IMR-90 (cell line): ENCODE measurements around the gene RFX2. TPM values are rescaled to one million over a fixed set of nuclear protein-coding genes. Genes with fewer than 3 reads are reported as not detected.

Source experiments
- ATAC-seq: fragments of 200-7000 bp; cut with Tn5 transposase; 2 replicates; pipeline ENCODE4 v1.9.1; 2020; ENCODE audit warnings: low read depth, mild to moderate bottlenecking, moderate library complexity
- BruUV-seq: library from RNA; stranded (reverse); fragments of 400-500 nt; replicated peaks from 2 replicates; lab custom pipeline; 2021; lab: Mats Ljungman, UMichigan
- CTCF ChIA-PET: fragments of 300-600 bp; formaldehyde crosslinking; extraction: SDS; loops from one replicate; lab custom pipeline; 2021; ENCODE audit warnings: antibody characterized with exemption; lab: Yijun Ruan, JAX
- POLR2A ChIA-PET: fragments of 300-600 bp; sonication (Branson Sonifier 250); formaldehyde crosslinking; loops from one replicate; lab custom pipeline; 2022; ENCODE audit warnings: antibody characterized with exemption; ENCODE audit not compliant: unreplicated experiment; lab: Charles Lee
- DNase-seq: peaks from one replicate; pipeline ENCODE4 v3.0.0; 2013
- H2AFZ ChIP-seq: replicated peaks from 2 replicates; pipeline ENCODE3; 2013; ENCODE audit warnings: low read length, mild to moderate bottlenecking; ENCODE audit not compliant: poor library complexity
- H2AK5ac ChIP-seq: 2 replicates; pipeline ENCODE4 v1.6.1; 2013; ENCODE audit warnings: low read depth, low read length, inconsistent platforms
- H2AK9ac ChIP-seq: replicated peaks from 2 replicates; pipeline ENCODE3; 2013; ENCODE audit warnings: mild to moderate bottlenecking, low read depth, low read length, moderate library complexity; ENCODE audit not compliant: poor library complexity
- H2BK120ac ChIP-seq: 2 replicates; pipeline ENCODE4 v1.6.1; 2013; ENCODE audit warnings: low read depth, low read length, inconsistent platforms
- H2BK15ac ChIP-seq: 3 replicates; pipeline ENCODE4 v1.6.1; 2013; ENCODE audit warnings: low read depth, low read length, inconsistent platforms
- H2BK20ac ChIP-seq: 2 replicates; pipeline ENCODE4 v1.6.1; 2013; ENCODE audit warnings: low read depth, mild to moderate bottlenecking, inconsistent platforms, low read length, moderate library complexity
- H2BK5ac ChIP-seq: 2 replicates; pipeline ENCODE4 v1.6.1; 2013; ENCODE audit warnings: mild to moderate bottlenecking, low read depth, low read length, inconsistent platforms; ENCODE audit not compliant: poor library complexity, severe bottlenecking
- H3K14ac ChIP-seq: replicated peaks from 2 replicates; pipeline ENCODE4 v1.6.1; 2013; ENCODE audit warnings: low read depth, low read length, inconsistent platforms
- H3K18ac ChIP-seq: 2 replicates; pipeline ENCODE4 v1.6.1; 2013; ENCODE audit warnings: low read depth, low read length, control low read depth
- H3K23ac ChIP-seq: 2 replicates; pipeline ENCODE4 v1.6.1; 2013; ENCODE audit warnings: low read depth, low read length, inconsistent platforms
- H3K27ac ChIP-seq: 2 replicates; pipeline ENCODE4 v1.5.1; 2013; ENCODE audit warnings: mild to moderate bottlenecking, control low read depth, low read length; ENCODE audit not compliant: insufficient read depth
- H3K27me3 ChIP-seq: 2 replicates; pipeline ENCODE4 v1.6.1; 2013; ENCODE audit warnings: low read length; ENCODE audit not compliant: control insufficient read depth, insufficient read depth
- H3K36me3 ChIP-seq: 2 replicates; pipeline ENCODE4 v1.6.1; 2013; ENCODE audit warnings: low read length, mixed read lengths; ENCODE audit not compliant: control insufficient read depth, insufficient read depth
- H3K4ac ChIP-seq: 2 replicates; pipeline ENCODE4 v1.6.1; 2013; ENCODE audit warnings: low read depth, low read length, inconsistent platforms
- H3K4me1 ChIP-seq: 2 replicates; pipeline ENCODE4 v1.6.1; 2013; ENCODE audit warnings: low read length, mixed read lengths; ENCODE audit not compliant: control insufficient read depth, insufficient read depth
- H3K4me2 ChIP-seq: 2 replicates; pipeline ENCODE4 v1.6.1; 2013; ENCODE audit warnings: low read depth, mild to moderate bottlenecking, control low read depth, low read length, moderate library complexity
- H3K4me3 ChIP-seq: 2 replicates; pipeline ENCODE4 v1.5.1; 2013; ENCODE audit warnings: low read depth, mild to moderate bottlenecking, control low read depth, low read length, moderate library complexity; ENCODE audit not compliant: insufficient read depth
- H3K56ac ChIP-seq: 2 replicates; pipeline ENCODE4 v1.6.1; 2013; ENCODE audit warnings: low read length, inconsistent platforms; ENCODE audit not compliant: insufficient read depth; ENCODE audit errors: extremely low read depth
- H3K79me1 ChIP-seq, 2 experiments: 2 replicates each; pipeline ENCODE4 v1.6.1; 2013; ENCODE audit warnings: low read length in 2 of 2, inconsistent platforms in 1 of 2, low read depth in 1 of 2
- H3K9ac ChIP-seq: 2 replicates; pipeline ENCODE4 v1.6.1; 2013; ENCODE audit warnings: low read depth, low read length, control low read depth
- H3K9me1 ChIP-seq: 2 replicates; pipeline ENCODE4 v1.6.1; 2013; ENCODE audit warnings: low read length, inconsistent platforms; ENCODE audit not compliant: insufficient read depth
- H3K9me3 ChIP-seq: 2 replicates; pipeline ENCODE4 v1.6.1; 2013; ENCODE audit warnings: low read length; ENCODE audit not compliant: control insufficient read depth, insufficient read depth
- H4K20me1 ChIP-seq: 2 replicates; pipeline ENCODE4 v1.6.1; 2013; ENCODE audit warnings: low read length, inconsistent platforms; ENCODE audit not compliant: insufficient read depth
- H4K5ac ChIP-seq: 2 replicates; pipeline ENCODE4 v1.6.1; 2013; ENCODE audit warnings: mild to moderate bottlenecking, low read depth, low read length, control low read depth
- H4K8ac ChIP-seq, 2 experiments: 2 replicates each; pipeline ENCODE4 v1.6.1; 2013; ENCODE audit warnings: low read depth in 2 of 2, low read length in 2 of 2, control low read depth in 1 of 2, inconsistent platforms in 1 of 2
- H4K91ac ChIP-seq: 2 replicates; pipeline ENCODE4 v1.6.1; 2013; ENCODE audit warnings: low read depth, low read length, inconsistent platforms; ENCODE audit not compliant: insufficient read depth
- CHD1 ChIP-seq: IDR thresholded peaks from 2 replicates; pipeline ENCODE4 v1.6.1; 2012; ENCODE audit warnings: low read depth, low read length, improper control_type of control experiment
- MAFK ChIP-seq: IDR thresholded peaks from 2 replicates; pipeline ENCODE4 v1.6.1; 2012; ENCODE audit warnings: low read depth, low read length, improper control_type of control experiment
- RCOR1 ChIP-seq: IDR thresholded peaks from 2 replicates; pipeline ENCODE4 v1.6.1; 2012; ENCODE audit warnings: mild to moderate bottlenecking, low read length, improper control_type of control experiment; ENCODE audit not compliant: insufficient replicate concordance
- RFX5 ChIP-seq: IDR thresholded peaks from 2 replicates; pipeline ENCODE4 v1.8.0; 2012; ENCODE audit warnings: low read depth, mild to moderate bottlenecking, low read length, moderate library complexity
- WGBS, 2 experiments: methylation state at CpG; one replicate each; pipeline versions ENCODE4 v1.1.5 to v1.1.7; 2013; ENCODE audit warnings: missing lambda C conversion rate in 2 of 2; ENCODE audit not compliant: insufficient read length in 1 of 2; ENCODE audit errors: extremely low coverage in 2 of 2; 5-methylcytosine and 5-hydroxymethylcytosine counted together
- dilution Hi-C: fragments of 300-500 bp; cut with HindIII; formaldehyde crosslinking; loops from one replicate; pipeline ENCODE4 v1.14.3; 2018; ENCODE audit warnings: low sequenced_read_pairs; ENCODE audit not compliant: unreplicated experiment
- in situ Hi-C: fragments of 300-500 bp; cut with MboI; formaldehyde crosslinking; loops from 3 replicates; pipeline ENCODE4 v1.14.3; 2019; ENCODE audit warnings: low sequenced_read_pairs, inconsistent platforms, mixed read lengths
- intact Hi-C: fragments of 100-400 bp; cut with micrococcal nuclease; formaldehyde crosslinking; loops from 2 replicates; pipeline ENCODE4 v1.10.0; 2022
- polyA plus RNA-seq, 3 experiments: library from polyadenylated mRNA; depleted of rRNA; stranded (reverse); fragments of >200 nt; gene quantifications; 2 replicates each; pipeline ENCODE4 v1.2.3, GENCODE V29; 2012; ENCODE audit warnings: low replicate concordance in 1 of 3
- total RNA-seq: library from RNA; depleted of rRNA; stranded (reverse); fragments of >200 nt; gene quantifications from 2 replicates; pipeline ENCODE4 v1.2.3, GENCODE V29; 2012

RFX2 gene
- total and polyA plus RNA-seq, 2 of the 4 experiments (the other 2 are of a cell fraction) = 2.2 to 4.9 TPM

- no peak for TF ChIP-seq MAFK
Measured at GRCh38 chr19:6021878-6022569, 88.3 kb downstream of the RFX2 start (continued).

GRCh38 chr19:6020972-6021805, 89.1 kb downstream of the RFX2 start:
- no TSS peak for BruUV-seq

More at GRCh38 chr19:6020972-6021805, 89.1 kb downstream of the RFX2 start:
- dilution Hi-C loops = no loop called here
- in situ Hi-C loops = loop anchor here (10.0 kb wide), 1 partner anchor 216 kb away; the partner anchor contains the start of gene NRTN
- Histone ChIP-seq H3K4me1 (peaks cover 9% of the 10 kb centered on the region), H3K79me1 (no peaks in the 10 kb centered on the region), H3K9me1 (peaks cover 4% of the 10 kb centered on the region; the same call in 1 of the 2 replicates), H4K5ac (no peak overlapping the region), H2BK120ac (no peak overlapping the region), H3K27me3 (no peaks in the 10 kb centered on the region), H3K27ac (no peak overlapping the region), H2BK5ac (no peak overlapping the region), H3K18ac (no peak overlapping the region), H2AFZ (no peak overlapping the region), H3K14ac (no peak overlapping the region), H2AK9ac (no peak overlapping the region), H4K20me1 (no peaks in the 10 kb centered on the region), H3K23ac (no peak overlapping the region), H2BK20ac (no peak overlapping the region), H4K91ac (no peak overlapping the region), H3K4me2 (no peak overlapping the region), H3K4me3 (no peak overlapping the region), H3K56ac (no peak overlapping the region), H2BK15ac (no peak overlapping the region), H2AK5ac (no peak overlapping the region), H3K4ac (no peak overlapping the region), H3K36me3 (no peaks in the 10 kb centered on the region), H3K9ac (no peak overlapping the region), H4K8ac (no peak overlapping the region), H3K9me3 (no peaks in the 10 kb centered on the region)
- TF ChIP-seq MAFK = no peak
- TF ChIP-seq RCOR1 = no peak
- TF ChIP-seq CHD1 = no peak
- no peak for TF ChIP-seq RFX5
- WGBS, 2 experiments = 89% methylated on average over 7 of the region's 22 CpGs; no CpG with 5 or more reads in 1 of the 2 experiments
- POLR2A ChIA-PET = no interaction called here
- intact Hi-C loops = loop anchor here (5.0 kb wide), 1 partner anchor 219 kb away; no protein-coding TSS in a partner anchor
- no peak for ATAC-seq
- no peak for DNase-seq
- CTCF ChIA-PET = interaction anchor here (0.6 to 1.5 kb wide), 2 partner anchors 9 to 38 kb away, joined by 3 to 4 read pairs; no protein-coding TSS in a partner anchor
